ENCODE measurements around the gene ANKRD50. TPM values are rescaled to one million over a fixed set of nuclear protein-coding genes. Genes with fewer than 3 reads are reported as not detected.

The ANKRD50 gene
- total RNA-seq, result 7.2 and 7.5 TPM in 2 replicates

- H3K4me3 ChIP-seq (ENCODE audit: low read depth, low read length), result peak within 1 kb of the TSS; percentile 86
- DNase-seq (ENCODE audit: low read depth), result no peak
- no peak for TF ChIP-seq CTCF (conservative IDR thresholded peaks at IDR 0.05; ENCODE audit: low read depth, low read length)
Measured at GRCh38 chr4:124712372-124713184, at the start of gene ANKRD50. ANKRD50 (minus strand) TSS chr4:124712732; CDS start chr4:124710511, 2,221 bp downstream.

GRCh38 chr4:124757126-124757525 is 44.6 kb upstream of the ANKRD50 start:
- no peak for TF ChIP-seq CTCF (conservative IDR thresholded peaks at IDR 0.05; ENCODE audit: low read depth, low read length)
- no peak overlapping the region for H3K4me3 ChIP-seq (ENCODE audit: low read depth, low read length)
- DNase-seq (ENCODE audit: low read depth), result no peak

GRCh38 chr4:124754681-124755080 is 42.1 kb upstream of the ANKRD50 start:
- TF ChIP-seq CTCF (conservative IDR thresholded peaks at IDR 0.05; ENCODE audit: low read depth, low read length), result no peak
- no peak overlapping the region for H3K4me3 ChIP-seq (ENCODE audit: low read depth, low read length)
- no peak for DNase-seq (ENCODE audit: low read depth)

- DNase-seq (ENCODE audit: low read depth), result no peak
- H3K4me3 ChIP-seq (ENCODE audit: low read depth, low read length), result no peak overlapping the region
- TF ChIP-seq CTCF (conservative IDR thresholded peaks at IDR 0.05; ENCODE audit: low read depth, low read length), result no peak
Measured at GRCh38 chr4:124753941-124754581, 41.5 kb upstream of the ANKRD50 start.

- no peak for TF ChIP-seq CTCF (conservative IDR thresholded peaks at IDR 0.05; ENCODE audit: low read depth, low read length)
- no peak overlapping the region for H3K4me3 ChIP-seq (ENCODE audit: low read depth, low read length)
- no peak for DNase-seq (ENCODE audit: low read depth)
Measured at GRCh38 chr4:124749421-124749820, 36.9 kb upstream of the ANKRD50 start.

GRCh38 chr4:124748965-124749364 is 36.4 kb upstream of the ANKRD50 start:
- H3K4me3 ChIP-seq (ENCODE audit: low read depth, low read length), result no peak overlapping the region
- DNase-seq (ENCODE audit: low read depth), result no peak
- TF ChIP-seq CTCF (conservative IDR thresholded peaks at IDR 0.05; ENCODE audit: low read depth, low read length), result no peak

Data from epithelial cell of proximal tubule (primary cell).